ENCODE results near the gene GSK3B. TPM values are rescaled to one million over a fixed set of nuclear protein-coding genes. Genes with fewer than 3 reads are reported as not detected.

GSK3B gene
- total and polyA plus RNA-seq, 8 donors: 4.4 to 20.7 (median 11.2) TPM

GRCh38 chr3:119880966-119881365 is 213.3 kb downstream of the GSK3B start:
- DNase-seq (no peak), ATAC-seq (no peak), FAIRE-seq (no peak)
- WGBS, 2 donors: 95 to 100% methylated on average over 1 of the region's 1 CpG
- TF ChIP-seq CTCF (IDR thresholded peaks at IDR 0.05): no peak
- Histone ChIP-seq H3K4me3 (no peak overlapping the region), H3K27ac (no peak overlapping the region), H3K4me1 (no peaks in the 10 kb centered on the region), H3K36me3 (peaks cover 0 to 12% (median 0%) of the 10 kb centered on the region in 3 donors), H3K27me3 (no peaks in the 10 kb centered on the region), H3K9me3 (no peaks in the 10 kb centered on the region)
- intact Hi-C loops (cut with DNase I): no loop called here

GRCh38 chr3:119873646-119874045 is 220.6 kb downstream of the GSK3B start:
- Histone ChIP-seq H3K4me1 (no peaks in the 10 kb centered on the region), H3K4me3 (no peak overlapping the region), H3K9me3 (no peaks in the 10 kb centered on the region), H3K36me3 (no peaks in the 10 kb centered on the region), H3K27me3 (no peaks in the 10 kb centered on the region), H3K27ac (no peak overlapping the region)
- intact Hi-C loops (cut with DNase I): no loop called here
- no peak for DNase-seq
- FAIRE-seq: no peak
- ATAC-seq: no peak
- 86 to 89% methylated on average over 2 of the region's 2 CpGs for WGBS, 2 donors
- no peak for TF ChIP-seq CTCF (IDR thresholded peaks at IDR 0.05)

- no peak for TF ChIP-seq CTCF (IDR thresholded peaks at IDR 0.05)
These were observed 221.5 kb downstream of the GSK3B start for GRCh38 chr3:119872773-119873172.

GRCh38 chr3:119871571-119871970 is 222.7 kb downstream of the GSK3B start:
- TF ChIP-seq CTCF (IDR thresholded peaks at IDR 0.05): no peak
- H3K4me3 ChIP-seq: no peak overlapping the region
- H3K9me3 ChIP-seq: no peaks in the 10 kb centered on the region
- FAIRE-seq (no peak), DNase-seq (no peak), ATAC-seq (no peak)
- H3K27ac ChIP-seq: no peak overlapping the region
- H3K36me3 ChIP-seq: no peaks in the 10 kb centered on the region
- intact Hi-C loops (cut with DNase I): no loop called here
- H3K4me1 ChIP-seq: no peaks in the 10 kb centered on the region
- WGBS, 2 donors: 83 to 93% methylated on average over 1 of the region's 1 CpG
- no peaks in the 10 kb centered on the region for H3K27me3 ChIP-seq

More at GRCh38 chr3:119872773-119873172, 221.5 kb downstream of the GSK3B start:
- Histone ChIP-seq H3K4me3 (no peak overlapping the region), H3K27ac (no peak overlapping the region), H3K4me1 (no peaks in the 10 kb centered on the region), H3K36me3 (no peaks in the 10 kb centered on the region), H3K9me3 (no peaks in the 10 kb centered on the region), H3K27me3 (no peaks in the 10 kb centered on the region)
- no peak for DNase-seq
- FAIRE-seq: no peak
- 94% methylated on average over 2 of the region's 2 CpGs for WGBS, 2 donors
- intact Hi-C loops (cut with DNase I): no loop called here
- ATAC-seq: no peak

GRCh38 chr3:119870512-119870911 is 223.7 kb downstream of the GSK3B start:
- Histone ChIP-seq H3K4me1 (no peaks in the 10 kb centered on the region), H3K27ac (no peak overlapping the region), H3K36me3 (no peaks in the 10 kb centered on the region), H3K27me3 (no peaks in the 10 kb centered on the region), H3K9me3 (no peaks in the 10 kb centered on the region), H3K4me3 (no peak overlapping the region)
- no peak for DNase-seq
- intact Hi-C loops (cut with DNase I): no loop called here
- no peak for ATAC-seq
- FAIRE-seq: no peak
- TF ChIP-seq CTCF (IDR thresholded peaks at IDR 0.05): no peak

Data from pancreas (tissue), 10 donors.